ENCODE results near the gene GPC5. TPM values are rescaled to one million over a fixed set of nuclear protein-coding genes. Genes with fewer than 3 reads are reported as not detected.

Gene GPC5
- total RNA-seq, 1 experiment from 2014 or later = 0.21 TPM

DNA sequence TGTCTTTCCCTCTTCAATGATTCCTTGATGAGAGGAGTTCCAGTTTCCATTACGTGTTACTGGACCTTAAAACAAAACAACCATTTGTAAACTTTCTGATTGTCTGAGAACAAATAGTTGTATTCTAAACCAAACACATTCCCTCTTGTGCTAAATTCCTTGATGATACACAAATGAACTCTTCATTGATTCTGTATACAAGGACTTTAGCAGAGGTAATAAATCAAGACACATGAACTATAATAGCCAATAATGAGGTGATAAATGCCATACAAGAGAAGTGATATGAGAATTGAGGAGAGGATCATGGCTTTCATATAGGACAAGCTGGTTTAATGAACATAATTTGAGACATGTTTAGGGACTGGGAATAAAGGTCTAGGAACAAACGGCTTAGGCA lies 13.5 kb upstream of the GPC5 start:
- POLR2A ChIA-PET (ENCODE audit: low non-redundant PET) = no interaction called here
- Histone ChIP-seq H3K27ac (ENCODE audit: low read depth, low read length, poor library complexity, severe bottlenecking) (no peak overlapping the region), H3K36me3 (ENCODE audit: insufficient read depth, low read length, poor library complexity, severe bottlenecking) (no peaks in the 10 kb centered on the region), H3K4me1 (ENCODE audit: insufficient read depth, low read length, poor library complexity, severe bottlenecking) (no peaks in the 10 kb centered on the region), H3K9me3 (ENCODE audit: low read depth, low read length, poor library complexity, severe bottlenecking) (no peaks in the 10 kb centered on the region), H3K4me3 (ENCODE audit: low read depth, low read length, poor library complexity, severe bottlenecking) (no peak overlapping the region), H3K27me3 (replicated peaks; ENCODE audit: insufficient read depth, low read depth, low read length, poor library complexity) (peaks cover 4% of the 10 kb centered on the region)
- intact Hi-C loops (cut with micrococcal nuclease; ENCODE audit: unreplicated experiment) = loop anchor here (10.0 kb wide), 1 partner anchor 190 kb away; no protein-coding TSS in a partner anchor
- TF ChIP-seq EZH2 (IDR thresholded peaks at IDR 0.05; ENCODE audit: borderline replicate concordance, low read depth, low read length, poor library complexity, severe bottlenecking) = no peak
- no TSS peak for BruUV-seq (replicated peaks)
- CTCF ChIA-PET = no interaction called here
- DNase-seq (ENCODE audit: low spot score) = no peak

DNA sequence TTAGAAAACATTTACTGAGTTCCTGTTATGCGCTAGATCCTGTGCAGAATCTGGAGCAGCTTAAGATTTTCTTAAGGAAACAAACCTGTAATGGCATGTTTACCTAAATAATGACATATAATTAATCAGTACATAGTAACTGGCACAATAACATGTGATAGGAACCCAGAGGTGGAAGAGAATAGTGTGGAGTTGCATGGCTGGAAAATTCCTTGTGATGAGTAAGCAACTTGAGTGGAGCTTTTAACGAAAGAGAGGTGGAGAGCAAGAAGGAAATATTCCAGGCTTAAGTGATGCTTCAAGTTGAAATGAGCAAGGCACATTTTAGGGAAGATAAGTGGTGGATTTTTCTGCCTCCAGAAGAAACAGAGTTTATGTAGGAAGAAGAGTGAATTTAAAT lies 9.2 kb upstream of the GPC5 start:
- Histone ChIP-seq H3K27ac (ENCODE audit: low read depth, low read length, poor library complexity, severe bottlenecking) (no peak overlapping the region), H3K9me3 (ENCODE audit: low read depth, low read length, poor library complexity, severe bottlenecking) (no peaks in the 10 kb centered on the region), H3K4me3 (ENCODE audit: low read depth, low read length, poor library complexity, severe bottlenecking) (no peak overlapping the region), H3K4me1 (ENCODE audit: insufficient read depth, low read length, poor library complexity, severe bottlenecking) (no peaks in the 10 kb centered on the region), H3K36me3 (ENCODE audit: insufficient read depth, low read length, poor library complexity, severe bottlenecking) (no peaks in the 10 kb centered on the region), H3K27me3 (replicated peaks; ENCODE audit: insufficient read depth, low read depth, low read length, poor library complexity) (peaks cover 21% of the 10 kb centered on the region)
- CTCF ChIA-PET = interaction anchor here (0.8 kb wide), 1 partner anchor 17 kb away, joined by 4 read pairs; no protein-coding TSS in a partner anchor
- POLR2A ChIA-PET (ENCODE audit: low non-redundant PET) = no interaction called here
- BruUV-seq (replicated peaks) = no TSS peak
- TF ChIP-seq, protein P1, sequence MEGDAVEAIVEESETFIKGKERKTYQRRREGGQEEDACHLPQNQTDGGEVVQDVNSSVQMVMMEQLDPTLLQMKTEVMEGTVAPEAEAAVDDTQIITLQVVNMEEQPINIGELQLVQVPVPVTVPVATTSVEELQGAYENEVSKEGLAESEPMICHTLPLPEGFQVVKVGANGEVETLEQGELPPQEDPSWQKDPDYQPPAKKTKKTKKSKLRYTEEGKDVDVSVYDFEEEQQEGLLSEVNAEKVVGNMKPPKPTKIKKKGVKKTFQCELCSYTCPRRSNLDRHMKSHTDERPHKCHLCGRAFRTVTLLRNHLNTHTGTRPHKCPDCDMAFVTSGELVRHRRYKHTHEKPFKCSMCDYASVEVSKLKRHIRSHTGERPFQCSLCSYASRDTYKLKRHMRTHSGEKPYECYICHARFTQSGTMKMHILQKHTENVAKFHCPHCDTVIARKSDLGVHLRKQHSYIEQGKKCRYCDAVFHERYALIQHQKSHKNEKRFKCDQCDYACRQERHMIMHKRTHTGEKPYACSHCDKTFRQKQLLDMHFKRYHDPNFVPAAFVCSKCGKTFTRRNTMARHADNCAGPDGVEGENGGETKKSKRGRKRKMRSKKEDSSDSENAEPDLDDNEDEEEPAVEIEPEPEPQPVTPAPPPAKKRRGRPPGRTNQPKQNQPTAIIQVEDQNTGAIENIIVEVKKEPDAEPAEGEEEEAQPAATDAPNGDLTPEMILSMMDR (conservative IDR thresholded peaks at IDR 0.05; ENCODE audit: low read depth, low read length) = no peak
- no peak for TF ChIP-seq EZH2 (IDR thresholded peaks at IDR 0.05; ENCODE audit: borderline replicate concordance, low read depth, low read length, poor library complexity, severe bottlenecking)
- no peak for DNase-seq (ENCODE audit: low spot score)
- intact Hi-C loops (cut with micrococcal nuclease; ENCODE audit: unreplicated experiment) = loop anchor here (10.0 kb wide), 1 partner anchor 186 kb away; no protein-coding TSS in a partner anchor

DNA sequence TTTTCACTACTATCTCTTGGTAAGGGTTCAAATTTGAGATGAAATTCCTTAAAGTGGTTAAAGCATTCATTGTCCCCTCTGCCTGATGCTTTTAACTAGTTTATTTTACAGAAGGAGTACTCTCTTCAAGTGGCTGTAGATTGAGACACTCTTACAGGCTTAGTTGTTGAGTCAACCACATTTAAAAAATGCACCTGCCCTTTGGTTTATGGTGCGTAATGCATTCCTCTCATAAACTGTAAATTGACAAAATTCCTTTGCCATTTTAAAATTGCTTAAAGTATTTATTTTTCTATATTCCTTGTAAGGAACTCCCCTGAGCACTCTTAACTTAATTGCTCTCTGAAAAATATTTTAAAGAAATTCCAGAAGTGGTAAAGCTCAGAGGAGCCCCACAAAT lies 826 bp upstream of the GPC5 start:
- ChIA-PET CTCF (no interaction called here), POLR2A (ENCODE audit: low non-redundant PET) (no interaction called here)
- H3K27me3 ChIP-seq (replicated peaks; ENCODE audit: insufficient read depth, low read depth, low read length, poor library complexity) = peaks cover 73% of the 10 kb centered on the region
- no peaks in the 10 kb centered on the region for H3K9me3 ChIP-seq (ENCODE audit: low read depth, low read length, poor library complexity, severe bottlenecking)
- DNase-seq (ENCODE audit: low spot score) = no peak
- H3K4me1 ChIP-seq (ENCODE audit: insufficient read depth, low read length, poor library complexity, severe bottlenecking) = peaks cover 7% of the 10 kb centered on the region
- H3K4me3 ChIP-seq (ENCODE audit: low read depth, low read length, poor library complexity, severe bottlenecking) = no peak overlapping the region
- H3K36me3 ChIP-seq (ENCODE audit: insufficient read depth, low read length, poor library complexity, severe bottlenecking) = no peaks in the 10 kb centered on the region
- TF ChIP-seq, protein P1 (conservative IDR thresholded peaks at IDR 0.05; ENCODE audit: low read depth, low read length) = no peak
- TF ChIP-seq EZH2 (IDR thresholded peaks at IDR 0.05; ENCODE audit: borderline replicate concordance, low read depth, low read length, poor library complexity, severe bottlenecking) = no peak
- no TSS peak for BruUV-seq (replicated peaks)
- intact Hi-C loops (cut with micrococcal nuclease; ENCODE audit: unreplicated experiment) = no loop called here
- H3K27ac ChIP-seq (ENCODE audit: low read depth, low read length, poor library complexity, severe bottlenecking) = no peak overlapping the region

Data from A673 (cell line).